Tibial artery (tissue), 4 donors: ENCODE measurements around the gene CHST8.

Source experiments
- DNase-seq, 2 donors: peaks; one replicate each; pipeline ENCODE4 v3.0.0-alpha.2; 2019
- H3K27ac ChIP-seq, 2 donors: fragments of 200-600 bp; sonication (generic) in 1 of 2; 1 replicate in 1 of 2; 2 replicates in 1 of 2; pipeline ENCODE4 v1.5.1; 2018 to 2019; ENCODE audit warnings: mild to moderate bottlenecking in 1 of 2
- H3K27me3 ChIP-seq, 2 donors: fragments of 200-600 bp; sonication (generic) in 1 of 2; one replicate each; pipeline versions ENCODE4 v1.5.1 to v1.6.0; 2016 to 2019
- H3K36me3 ChIP-seq, 3 donors: fragments of 200-600 bp; sonication (generic) in 2 of 3; one replicate each; pipeline ENCODE4 v1.5.1; 2016 to 2019; ENCODE audit warnings: mild to moderate bottlenecking in 2 of 3
- H3K4me1 ChIP-seq, 4 donors: fragments of 200-600 bp; sonication (generic) in 2 of 4; 1 replicate in 3 of 4; 2 replicates in 1 of 4; pipeline ENCODE4 v1.5.1; 2016 to 2019
- H3K4me3 ChIP-seq, 2 donors: fragments of 200-600 bp; sonication (generic) in 1 of 2; 1 replicate in 1 of 2; 2 replicates in 1 of 2; pipeline ENCODE4 v1.5.1; 2018 to 2019; ENCODE audit warnings: mild to moderate bottlenecking in 2 of 2
- H3K9me3 ChIP-seq, 3 donors: fragments of 200-600 bp; sonication (generic) in 1 of 3; one replicate each; pipeline ENCODE4 v1.5.1; 2016 to 2019
- CTCF ChIP-seq, 2 experiments: fragments of 200-600 bp in 1 of 2; fragments of 450-650 bp in 1 of 2; IDR thresholded peaks; one replicate each; pipeline ENCODE4 v1.5.1; 2017 to 2019; ENCODE audit warnings: antibody characterized with exemption in 2 of 2, mild to moderate bottlenecking in 1 of 2, moderate library complexity in 1 of 2
- intact Hi-C: fragments of 100-400 bp; cut with DNase I; formaldehyde crosslinking; loops from one replicate; pipeline ENCODE4 v1.15.0; 2023; ENCODE audit warnings: low total_unique reads

CHST8 gene

GRCh38 chr19:33629826-33630375 lies 8.1 kb downstream of the CHST8 start:
- H3K4me1 ChIP-seq = no peaks in the 10 kb centered on the region
- H3K27ac ChIP-seq = no peak overlapping the region
- no peaks in the 10 kb centered on the region for H3K9me3 ChIP-seq
- H3K36me3 ChIP-seq = no peaks in the 10 kb centered on the region
- H3K27me3 ChIP-seq = peaks cover 0 to 30% of the 10 kb centered on the region in 2 donors
- intact Hi-C loops = no loop called here
- DNase-seq = no peak
- no peak overlapping the region for H3K4me3 ChIP-seq
- no peak for TF ChIP-seq CTCF (IDR thresholded peaks at IDR 0.05)

DNA sequence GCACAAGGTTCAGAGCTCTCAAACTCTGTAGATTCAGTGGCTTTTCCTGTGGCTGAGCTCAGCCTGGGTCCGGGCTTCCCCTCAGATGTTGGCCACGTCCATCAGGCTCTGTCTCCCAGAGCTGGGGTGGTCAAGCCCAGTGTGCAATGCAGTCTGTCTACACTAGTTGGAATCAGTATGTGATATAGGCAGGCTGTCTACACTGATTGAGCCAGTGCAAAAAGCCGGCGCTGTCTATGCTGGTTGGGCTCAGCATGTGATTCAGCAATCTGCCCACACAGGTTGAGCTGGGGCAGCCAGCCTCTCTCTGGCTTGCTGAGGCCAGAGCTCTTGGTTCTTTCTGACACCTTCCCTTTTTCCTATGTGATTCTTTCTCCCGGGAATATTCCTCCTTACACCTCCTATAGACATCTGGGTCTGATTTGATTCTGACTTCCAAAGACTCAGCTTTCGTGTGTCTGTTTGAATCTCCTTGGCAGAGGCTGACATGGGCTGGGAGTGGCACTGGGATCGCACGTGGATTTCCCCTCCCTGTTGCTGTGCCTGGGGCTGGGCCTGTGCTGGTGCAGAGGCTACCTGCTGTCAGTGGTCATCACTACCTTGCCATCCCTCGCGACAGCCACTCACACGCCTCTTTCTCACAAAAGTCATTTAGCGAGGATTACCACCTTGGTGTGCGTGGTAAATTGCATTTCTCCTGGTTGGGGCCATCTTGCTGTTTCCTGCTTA lies 9.3 kb downstream of the CHST8 start:
- DNase-seq = no peak
- H3K36me3 ChIP-seq = no peaks in the 10 kb centered on the region
- H3K4me1 ChIP-seq = no peaks in the 10 kb centered on the region
- H3K9me3 ChIP-seq = no peaks in the 10 kb centered on the region
- H3K4me3 ChIP-seq = no peak overlapping the region
- H3K27ac ChIP-seq = no peak overlapping the region
- peaks cover 0 to 19% of the 10 kb centered on the region in 2 donors for H3K27me3 ChIP-seq
- TF ChIP-seq CTCF (IDR thresholded peaks at IDR 0.05) = no peak
- intact Hi-C loops = no loop called here

GRCh38 chr19:33631609-33631973 lies 9.8 kb downstream of the CHST8 start:
- no peak overlapping the region for H3K4me3 ChIP-seq
- peaks cover 0 to 15% of the 10 kb centered on the region in 2 donors for H3K27me3 ChIP-seq
- no peaks in the 10 kb centered on the region for H3K4me1 ChIP-seq
- H3K27ac ChIP-seq = no peak overlapping the region
- intact Hi-C loops = no loop called here
- H3K9me3 ChIP-seq = no peaks in the 10 kb centered on the region
- no peak for TF ChIP-seq CTCF (IDR thresholded peaks at IDR 0.05)
- no peaks in the 10 kb centered on the region for H3K36me3 ChIP-seq
- no peak for DNase-seq

DNA sequence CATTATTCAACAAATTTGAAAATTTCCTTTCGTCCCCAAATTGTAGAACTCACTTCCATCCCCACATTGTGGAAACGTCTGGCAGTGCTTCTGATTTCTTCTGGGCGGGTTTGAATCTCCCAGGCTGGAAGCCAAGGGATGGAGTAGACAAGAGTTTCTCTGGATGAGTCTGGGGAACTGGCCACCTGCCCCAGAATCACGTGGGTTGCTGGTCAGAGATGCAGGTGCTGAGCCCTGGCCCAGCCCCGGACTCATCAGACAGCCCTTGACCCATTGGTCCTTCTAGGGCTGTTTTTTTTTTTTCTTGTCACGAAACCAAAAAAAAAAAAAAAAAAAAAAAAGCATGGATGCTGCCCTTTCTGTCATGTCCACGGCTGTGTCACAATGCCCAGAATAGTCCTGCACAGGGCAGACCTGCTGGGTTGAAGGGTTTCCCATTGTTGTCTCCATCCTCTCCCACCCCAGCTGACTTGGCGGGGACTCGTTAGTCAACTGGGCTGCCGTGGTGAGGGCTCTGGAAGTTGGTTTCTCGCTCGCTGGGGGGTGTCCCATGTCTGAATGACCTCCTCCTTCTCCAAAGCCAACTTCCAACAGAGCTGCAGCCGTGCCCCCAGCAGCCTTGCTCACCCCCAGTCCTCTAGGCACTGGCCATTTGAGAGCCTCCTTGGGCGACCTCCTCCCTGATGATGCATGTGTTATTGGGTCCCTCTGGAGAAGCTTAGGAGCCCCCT lies 12.8 kb downstream of the CHST8 start:
- DNase-seq = no peak
- TF ChIP-seq CTCF (IDR thresholded peaks at IDR 0.05) = no peak
- intact Hi-C loops = no loop called here
- Histone ChIP-seq H3K9me3 (no peaks in the 10 kb centered on the region), H3K27ac (no peak overlapping the region), H3K27me3 (peaks cover 0 to 4% of the 10 kb centered on the region in 2 donors), H3K4me1 (no peaks in the 10 kb centered on the region), H3K4me3 (no peak overlapping the region), H3K36me3 (no peaks in the 10 kb centered on the region)

DNA sequence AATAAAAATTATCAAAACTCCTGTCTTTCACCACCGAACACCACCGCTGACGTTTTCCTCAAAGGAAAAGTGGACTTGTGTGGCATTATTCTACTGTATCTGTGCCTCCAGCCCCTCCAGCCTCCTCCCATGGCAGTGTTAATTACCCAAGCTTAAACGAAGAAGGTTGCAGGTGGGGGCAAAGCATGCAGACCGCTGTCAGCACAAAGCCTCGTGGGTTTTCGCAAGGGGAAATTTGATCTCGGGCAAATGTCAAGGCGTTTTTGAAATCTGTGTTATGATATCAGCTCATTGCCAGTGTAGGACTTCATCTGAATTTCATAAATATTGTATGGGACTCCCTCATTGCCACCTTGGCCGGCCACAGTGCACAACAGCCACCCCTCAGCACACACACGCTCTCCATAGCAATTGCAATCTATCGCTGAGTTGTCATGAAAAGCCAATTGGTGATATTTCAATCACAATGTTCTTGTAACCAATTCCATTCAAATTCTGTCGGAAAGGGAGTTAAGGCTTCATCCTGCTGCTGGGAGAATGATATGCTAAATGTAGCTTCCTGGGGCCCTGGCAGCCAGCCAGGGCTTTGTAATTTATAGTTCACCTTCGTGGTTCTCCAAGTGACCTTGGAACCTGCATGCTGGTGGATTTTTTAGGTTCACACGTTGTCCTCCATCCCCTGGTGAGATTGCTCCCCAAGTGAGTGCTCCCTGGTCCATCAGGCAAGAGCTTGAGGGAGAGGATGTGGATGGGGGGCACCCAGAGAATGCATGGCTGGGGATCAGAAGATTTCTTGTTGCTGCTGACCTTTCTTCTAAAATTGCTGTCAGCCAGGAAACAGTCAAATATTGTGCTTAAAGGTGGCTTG lies 16.6 kb downstream of the CHST8 start:
- intact Hi-C loops = no loop called here
- peak in 1 of 2 donors; percentile 24 for DNase-seq

More for the DNA sequence above, 16.6 kb downstream of the CHST8 start:
- Histone ChIP-seq H3K36me3 (no peaks in the 10 kb centered on the region), H3K27me3 (peaks cover 0 to 7% of the 10 kb centered on the region in 2 donors), H3K9me3 (no peaks in the 10 kb centered on the region), H3K4me3 (no peak overlapping the region), H3K4me1 (no peaks in the 10 kb centered on the region), H3K27ac (no peak overlapping the region)
- no peak for TF ChIP-seq CTCF (IDR thresholded peaks at IDR 0.05)
